ENCODE measurements around the gene CMTM6. TPM values are rescaled to one million over a fixed set of nuclear protein-coding genes. Genes with fewer than 3 reads are reported as not detected.

CMTM6 gene
- total and polyA plus RNA-seq, 7 donors: 3.7 to 8.0 (median 5.5) TPM

DNA sequence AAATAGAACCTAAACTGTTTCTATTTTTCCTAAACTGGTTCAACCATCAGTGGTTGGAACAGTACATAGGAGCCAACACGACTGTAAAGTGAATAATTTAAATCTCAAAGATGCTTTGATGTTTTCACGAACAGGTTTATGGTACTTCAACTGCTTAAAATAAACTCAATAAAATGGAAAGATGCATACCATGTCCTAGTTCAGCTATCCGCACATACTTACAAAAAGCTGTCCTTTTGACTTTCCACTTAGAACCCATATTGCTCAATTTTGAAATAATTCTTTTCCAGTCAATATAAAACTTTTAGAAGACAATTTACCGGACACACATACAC lies 902 bp downstream of the CMTM6 start:
- Histone ChIP-seq H3K4me3 (peak overlapping the region; percentile 98), H3K27me3 (ENCODE audit: insufficient read depth in 3 of 3, low read length in 2 of 3) (no peaks in the 10 kb centered on the region), H3K4me1 (peaks cover 15% of the 10 kb centered on the region), H3K9me3 (no peaks in the 10 kb centered on the region), H3K27ac (peak overlapping the region; percentile 98), H3K36me3 (ENCODE audit: insufficient read depth in 1 of 2, low read depth in 1 of 2) (no peaks in the 10 kb centered on the region)
- ATAC-seq (no peak), DNase-seq (no peak)
- intact Hi-C loops (cut with DNase I): loop anchor here in 1 of 2 donors (5.0 kb wide), 1 partner anchor 71 kb away; the partner anchor contains the start of gene DYNC1LI1
- WGBS, 3 donors: 6 to 16% (median 8%) methylated on average over 4 of the region's 4 CpGs
- TF ChIP-seq, protein P1, sequence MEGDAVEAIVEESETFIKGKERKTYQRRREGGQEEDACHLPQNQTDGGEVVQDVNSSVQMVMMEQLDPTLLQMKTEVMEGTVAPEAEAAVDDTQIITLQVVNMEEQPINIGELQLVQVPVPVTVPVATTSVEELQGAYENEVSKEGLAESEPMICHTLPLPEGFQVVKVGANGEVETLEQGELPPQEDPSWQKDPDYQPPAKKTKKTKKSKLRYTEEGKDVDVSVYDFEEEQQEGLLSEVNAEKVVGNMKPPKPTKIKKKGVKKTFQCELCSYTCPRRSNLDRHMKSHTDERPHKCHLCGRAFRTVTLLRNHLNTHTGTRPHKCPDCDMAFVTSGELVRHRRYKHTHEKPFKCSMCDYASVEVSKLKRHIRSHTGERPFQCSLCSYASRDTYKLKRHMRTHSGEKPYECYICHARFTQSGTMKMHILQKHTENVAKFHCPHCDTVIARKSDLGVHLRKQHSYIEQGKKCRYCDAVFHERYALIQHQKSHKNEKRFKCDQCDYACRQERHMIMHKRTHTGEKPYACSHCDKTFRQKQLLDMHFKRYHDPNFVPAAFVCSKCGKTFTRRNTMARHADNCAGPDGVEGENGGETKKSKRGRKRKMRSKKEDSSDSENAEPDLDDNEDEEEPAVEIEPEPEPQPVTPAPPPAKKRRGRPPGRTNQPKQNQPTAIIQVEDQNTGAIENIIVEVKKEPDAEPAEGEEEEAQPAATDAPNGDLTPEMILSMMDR (IDR thresholded peaks at IDR 0.05): no peak

DNA sequence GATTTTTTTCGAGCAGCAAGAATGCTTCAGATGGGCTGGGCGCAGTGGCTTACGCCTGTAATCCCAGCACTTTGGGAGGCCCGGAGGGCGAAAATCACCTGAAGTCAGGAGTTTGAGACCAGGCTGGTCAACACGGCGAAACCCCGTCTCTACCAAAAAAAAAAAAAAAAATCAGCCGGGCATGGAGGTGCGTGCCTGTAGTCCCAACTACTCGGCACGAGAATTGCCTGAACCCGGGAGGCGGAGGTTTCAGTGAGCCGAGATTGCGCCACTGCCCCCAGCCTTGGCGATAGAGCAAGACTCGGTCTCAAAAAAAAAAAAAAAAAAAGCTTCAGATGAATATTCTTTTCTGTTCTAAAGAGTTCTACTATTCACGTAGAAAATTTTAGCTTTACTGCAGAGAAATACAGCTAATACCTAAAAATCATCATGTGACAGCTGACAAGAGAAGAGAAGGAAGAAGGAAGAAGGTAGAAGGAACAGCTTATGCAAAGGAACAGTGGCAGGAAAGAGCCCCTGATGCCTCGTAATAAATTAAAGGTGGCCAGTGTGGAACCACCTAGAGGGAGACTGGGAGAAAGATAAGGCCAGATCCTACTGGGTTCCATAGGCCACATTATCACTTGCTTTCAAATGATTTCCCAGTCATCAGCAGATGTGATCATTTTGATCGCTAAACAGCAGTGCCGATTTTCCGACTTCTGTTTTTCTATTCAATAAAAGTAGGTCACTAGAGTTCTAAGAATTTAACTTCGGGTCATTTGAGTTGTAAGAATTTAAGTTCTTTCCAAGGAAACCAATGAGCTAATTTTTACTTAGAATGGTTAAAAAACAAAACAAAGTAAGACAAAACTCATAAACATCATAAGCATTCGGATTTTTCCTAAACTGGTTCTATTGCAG lies 1.5 kb downstream of the CMTM6 start:
- DNase-seq (no peak), ATAC-seq (no peak)
- intact Hi-C loops (cut with DNase I): loop anchor here in 1 of 2 donors (5.0 kb wide), 1 partner anchor 71 kb away; the partner anchor contains the start of gene DYNC1LI1
- no peaks in the 10 kb centered on the region for H3K9me3 ChIP-seq
- H3K4me1 ChIP-seq: peaks cover 15% of the 10 kb centered on the region
- peak overlapping the region; percentile 98 for H3K27ac ChIP-seq
- H3K27me3 ChIP-seq (ENCODE audit: insufficient read depth in 3 of 3, low read length in 2 of 3): no peaks in the 10 kb centered on the region
- peak overlapping the region; percentile 98 for H3K4me3 ChIP-seq
- 80 to 83% (median 82%) methylated on average over 25 of the region's 25 CpGs for WGBS, 3 donors
- TF ChIP-seq, protein P1 (IDR thresholded peaks at IDR 0.05): no peak
- no peaks in the 10 kb centered on the region for H3K36me3 ChIP-seq (ENCODE audit: insufficient read depth in 1 of 2, low read depth in 1 of 2)

DNA sequence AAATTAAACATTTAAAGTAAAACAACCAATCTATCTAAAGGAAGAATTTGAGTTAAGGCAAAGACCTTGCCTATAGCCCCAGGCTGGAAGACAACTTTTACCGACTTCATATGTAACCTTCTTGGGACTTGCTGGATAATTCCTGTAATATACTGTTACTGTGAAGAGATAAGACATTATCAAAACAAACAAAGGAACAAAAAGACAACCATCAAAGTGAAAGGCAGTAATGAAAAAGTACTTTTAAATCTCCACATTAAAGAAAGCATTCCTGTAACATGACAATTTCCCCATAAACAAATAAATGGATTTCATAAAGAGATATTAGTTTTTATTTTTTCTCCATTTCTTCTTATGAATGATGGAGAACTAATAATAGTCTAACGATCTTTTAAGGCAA lies 2.4 kb downstream of the CMTM6 start:
- intact Hi-C loops (cut with DNase I): loop anchor here in 1 of 2 donors (5.0 kb wide), 1 partner anchor 72 kb away; the partner anchor contains the start of gene DYNC1LI1
- Histone ChIP-seq H3K4me3 (no peak overlapping the region), H3K4me1 (peaks cover 16% of the 10 kb centered on the region), H3K27ac (no peak overlapping the region), H3K9me3 (no peaks in the 10 kb centered on the region), H3K27me3 (ENCODE audit: insufficient read depth in 3 of 3, low read length in 2 of 3) (no peaks in the 10 kb centered on the region), H3K36me3 (ENCODE audit: insufficient read depth in 1 of 2, low read depth in 1 of 2) (no peaks in the 10 kb centered on the region)
- 81 to 84% (median 84%) methylated on average over 2 of the region's 2 CpGs for WGBS, 3 donors
- ATAC-seq (no peak), DNase-seq (no peak)
- TF ChIP-seq, protein P1 (IDR thresholded peaks at IDR 0.05): no peak

DNA sequence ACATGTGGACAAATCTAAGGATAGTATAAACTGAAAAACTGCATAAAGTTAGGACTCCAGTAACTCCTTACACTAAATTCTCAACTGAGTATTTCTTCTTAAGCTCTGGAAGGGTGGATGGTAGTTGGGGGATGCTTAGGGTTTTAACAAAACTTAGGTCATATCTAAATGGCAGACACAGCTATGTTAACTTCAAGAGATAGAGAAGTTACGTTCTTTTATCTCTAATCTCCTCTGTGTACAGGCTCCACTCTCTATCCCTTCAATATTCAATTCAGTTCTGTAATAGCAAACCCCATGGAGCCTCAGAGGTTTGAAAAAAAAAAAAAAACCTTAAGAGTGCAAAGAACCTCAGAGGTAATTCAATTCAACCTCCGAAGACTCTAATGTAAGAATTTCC lies 3.1 kb downstream of the CMTM6 start:
- DNase-seq (no peak), ATAC-seq (no peak)
- H3K27me3 ChIP-seq (ENCODE audit: insufficient read depth in 3 of 3, low read length in 2 of 3): no peaks in the 10 kb centered on the region
- 96 to 98% (median 97%) methylated on average over 2 of the region's 2 CpGs for WGBS, 3 donors
- no peak overlapping the region for H3K27ac ChIP-seq
- H3K9me3 ChIP-seq: no peaks in the 10 kb centered on the region
- TF ChIP-seq, protein P1 (IDR thresholded peaks at IDR 0.05): no peak
- H3K36me3 ChIP-seq (ENCODE audit: insufficient read depth in 1 of 2, low read depth in 1 of 2): no peaks in the 10 kb centered on the region
- intact Hi-C loops (cut with DNase I): no loop called here
- no peak overlapping the region for H3K4me3 ChIP-seq
- peaks cover 22% of the 10 kb centered on the region for H3K4me1 ChIP-seq
